Right cardiac atrium (tissue), 5 donors: ENCODE data around the gene MTUS2. TPM values are rescaled to one million over a fixed set of nuclear protein-coding genes. Genes with fewer than 3 reads are reported as not detected.
A peak's percentile ranks its signal among the peaks of the same experiment; 100 is the strongest.

Experiments
- ATAC-seq, 2 donors: fragments of 200-7000 bp; cut with Tn5 transposase; one replicate each; pipeline versions ENCODE4 v1.8.0 to v1.9.1; 2020; ENCODE audit warnings: moderate library complexity in 2 of 2, mild to moderate bottlenecking in 1 of 2
- DNase-seq, 3 donors: peaks; one replicate each; pipeline ENCODE4 v3.0.0-alpha.2; 2020
- H3K27ac ChIP-seq: one replicate; pipeline ENCODE4 v1.5.1; 2013; ENCODE audit warnings: mild to moderate bottlenecking, low read length, control low read depth, moderate library complexity
- H3K27me3 ChIP-seq: one replicate; pipeline ENCODE4 v1.6.1; 2013; ENCODE audit not compliant: control insufficient read depth, insufficient read depth
- H3K4me1 ChIP-seq: one replicate; pipeline ENCODE4 v1.6.1; 2013; ENCODE audit warnings: low read length; ENCODE audit not compliant: control insufficient read depth, insufficient read depth
- H3K4me3 ChIP-seq: one replicate; pipeline ENCODE4 v1.5.1; 2013; ENCODE audit warnings: low read length, control low read depth
- H3K9me3 ChIP-seq: one replicate; pipeline ENCODE4 v1.6.1; 2013; ENCODE audit warnings: low read length; ENCODE audit not compliant: control insufficient read depth
- WGBS: extraction: QIAGEN DNeasy Blood & Tissue Kit; methylation state at CpG from one replicate; pipeline ENCODE4 v1.1.7; 2013; 5-methylcytosine and 5-hydroxymethylcytosine counted together
- intact Hi-C, 4 donors: fragments of 100-400 bp; cut with DNase I; formaldehyde crosslinking; loops; one replicate each; pipeline versions ENCODE4 v1.11.0 to v1.14.0; 2022 to 2023
- polyA plus RNA-seq: library from polyadenylated mRNA; stranded (reverse); fragments of 200-250 nt; gene quantifications from one replicate; pipeline ENCODE4 v1.2.3, GENCODE V29; 2013
- total RNA-seq, 4 donors: library from RNA; stranded (reverse); fragmentation: NEBNext Ultra II Directional; extraction: Animal tissue kit (Norgen Biotek cat#: 25700); gene quantifications; one replicate each; pipeline ENCODE4 v1.2.1, GENCODE V29; 2021
- donor health status: healthy with polysubstance abuse.
- donor health status: DM: no; HTN: yes; CAD: no.
- donor health status: DM: no; HTN: no; CAD: no.
- donor health status: DM: no; HTN: yes; CAD: no; lungs with severe emphysema.
- donor health status: DM: yes; HTN: yes; CAD: no.

MTUS2 gene
- total and polyA plus RNA-seq, 5 donors: 25.9 to 139 (median 79.1) TPM

DNA sequence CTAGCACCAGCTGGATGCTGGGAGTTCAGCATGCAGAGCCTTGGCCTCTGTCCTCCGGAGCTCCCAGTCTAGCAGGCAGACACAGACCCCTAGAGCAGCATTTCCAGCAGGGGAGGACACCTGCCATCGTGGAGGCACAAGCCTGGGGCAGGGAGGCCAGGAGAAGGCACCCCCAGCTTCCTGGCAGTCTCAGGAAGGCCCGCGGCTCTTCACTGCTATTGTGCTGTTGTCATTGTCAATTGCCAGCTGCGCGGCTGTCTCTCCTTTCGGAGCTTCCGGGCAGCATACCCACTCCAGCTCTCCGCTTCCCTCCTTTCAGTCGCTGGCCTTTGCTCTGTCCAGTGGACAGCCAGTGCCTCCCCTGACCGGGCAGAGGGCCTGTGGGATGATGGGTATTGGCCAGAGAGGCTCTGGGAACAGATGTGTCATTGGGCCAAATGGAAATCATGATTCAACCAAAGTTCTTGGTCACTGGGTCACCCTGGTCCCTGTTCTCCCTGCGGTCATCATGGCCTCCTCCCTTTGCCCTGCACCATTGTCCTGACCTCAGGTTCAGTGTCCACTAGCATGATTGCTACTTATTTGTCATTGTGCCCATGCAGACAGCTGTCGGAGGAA lies 682.4 kb downstream of the MTUS2 start:
- no peak for DNase-seq
- no peak for ATAC-seq
- intact Hi-C loops: loop anchor here in 1 of 4 donors (10.0 kb wide), 1 partner anchor 342 kb away; no protein-coding TSS in a partner anchor
- Histone ChIP-seq H3K27ac (no peak overlapping the region), H3K4me3 (no peak overlapping the region), H3K9me3 (no peaks in the 10 kb centered on the region), H3K4me1 (no peaks in the 10 kb centered on the region), H3K27me3 (no peaks in the 10 kb centered on the region)
- WGBS: 83% methylated on average over 13 of the region's 13 CpGs

DNA sequence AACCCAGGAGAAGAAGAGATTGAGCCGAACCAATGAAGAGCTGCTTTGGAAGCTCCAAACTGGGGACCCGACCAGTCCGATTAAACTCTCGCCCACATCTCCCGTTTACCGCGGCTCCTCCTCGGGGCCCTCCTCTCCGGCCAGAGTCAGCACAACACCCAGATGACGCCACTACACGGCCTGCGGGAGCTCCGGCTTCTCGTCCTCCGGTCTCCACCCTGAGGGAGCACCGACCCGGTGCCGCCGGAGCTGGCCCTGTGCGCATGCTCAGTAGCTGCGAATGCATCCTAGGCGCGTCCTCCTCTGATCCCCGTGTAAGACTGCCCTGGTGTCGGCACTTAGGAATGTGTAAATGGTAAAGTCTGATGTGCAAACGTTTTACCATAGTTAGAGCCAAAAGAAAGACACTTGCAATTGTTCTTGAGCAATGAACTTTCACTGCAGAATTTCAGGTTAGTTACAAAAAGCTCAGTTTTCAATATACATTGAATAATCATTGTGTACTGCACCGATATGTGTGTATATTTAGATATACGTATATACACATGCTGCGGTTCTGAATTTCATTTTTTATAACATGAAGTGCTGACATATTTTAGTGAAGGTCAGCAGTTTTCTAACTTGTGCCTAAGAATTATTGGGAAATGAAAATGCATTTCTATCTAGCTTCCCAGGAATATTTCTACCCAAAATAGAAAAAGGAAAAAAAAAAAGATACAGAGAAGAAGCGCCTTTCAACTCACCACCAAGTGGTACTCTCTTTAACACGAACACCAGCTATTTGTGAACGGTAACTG lies 683.1 kb downstream of the MTUS2 start:
- 57% methylated on average over 32 of the region's 32 CpGs for WGBS
- ATAC-seq (peak in 1 of 2 donors; percentile 36), DNase-seq (peak in 2 of 3 donors; percentile 46 to 78)
- no peaks in the 10 kb centered on the region for H3K9me3 ChIP-seq
- no peak overlapping the region for H3K27ac ChIP-seq
- no peaks in the 10 kb centered on the region for H3K27me3 ChIP-seq
- intact Hi-C loops: loop anchor here in 1 of 4 donors (10.0 kb wide), 1 partner anchor 342 kb away; no protein-coding TSS in a partner anchor
- H3K4me3 ChIP-seq: no peak overlapping the region
- no peaks in the 10 kb centered on the region for H3K4me1 ChIP-seq

DNA sequence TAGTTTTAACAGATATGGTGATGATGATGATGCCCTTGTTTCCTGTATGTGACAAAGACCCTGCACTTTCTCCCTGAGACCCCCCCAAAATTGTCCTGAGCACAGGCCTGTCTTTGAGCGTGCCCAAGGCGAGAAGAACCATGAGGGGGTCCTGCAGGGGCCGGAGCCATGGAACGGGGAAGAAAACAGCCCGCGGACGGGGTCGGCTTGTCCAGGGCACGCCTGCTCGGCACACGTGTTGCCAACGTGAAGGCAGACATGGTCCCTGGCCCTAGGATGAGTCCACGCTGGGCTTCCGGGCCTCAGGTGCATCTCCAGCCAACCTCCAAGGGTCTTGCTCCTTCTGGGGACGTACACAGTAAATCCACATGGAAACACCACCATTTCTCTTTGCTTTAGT lies 684.6 kb downstream of the MTUS2 start:
- H3K9me3 ChIP-seq: no peaks in the 10 kb centered on the region
- intact Hi-C loops: loop anchor here in 3 of 4 donors (5.0 to 10.0 kb wide), 4 partner anchors 203 to 613 kb away; no protein-coding TSS in a partner anchor
- no peaks in the 10 kb centered on the region for H3K4me1 ChIP-seq
- no peak for DNase-seq
- no peaks in the 10 kb centered on the region for H3K27me3 ChIP-seq
- no peak for ATAC-seq
- H3K27ac ChIP-seq: no peak overlapping the region
- no peak overlapping the region for H3K4me3 ChIP-seq
- WGBS: 94% methylated on average over 15 of the region's 15 CpGs

GRCh38 chr13:29505511-29505910 lies 685.4 kb downstream of the MTUS2 start:
- Histone ChIP-seq H3K9me3 (no peaks in the 10 kb centered on the region), H3K27me3 (no peaks in the 10 kb centered on the region), H3K27ac (no peak overlapping the region), H3K4me3 (no peak overlapping the region), H3K4me1 (no peaks in the 10 kb centered on the region)
- no peak for ATAC-seq
- intact Hi-C loops: loop anchor here in 3 of 4 donors (5.0 to 10.0 kb wide), 4 partner anchors 202 to 612 kb away; no protein-coding TSS in a partner anchor
- 81% methylated on average over 17 of the region's 17 CpGs for WGBS
- DNase-seq: no peak

DNA sequence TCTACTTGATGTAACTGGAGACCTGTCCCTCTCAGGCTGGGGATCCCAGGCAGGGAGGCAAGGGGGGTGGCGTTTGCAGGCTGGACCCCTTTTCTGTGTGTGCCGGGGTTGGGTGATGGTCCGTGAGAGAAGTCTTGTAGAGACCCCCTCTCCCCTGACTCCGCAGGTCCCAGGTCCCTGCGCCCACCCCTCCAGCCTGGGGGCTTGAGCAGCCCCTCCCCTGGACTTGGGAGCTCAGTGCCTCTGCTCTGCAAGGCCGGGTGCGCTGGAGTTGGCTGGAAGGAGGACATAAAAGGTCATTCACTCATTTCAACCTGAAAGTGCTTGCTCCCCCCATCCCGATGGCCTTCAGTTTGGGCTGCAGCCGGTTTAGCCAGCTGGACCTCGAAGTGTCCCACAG lies 685.8 kb downstream of the MTUS2 start:
- DNase-seq (no peak), ATAC-seq (no peak)
- H3K27ac ChIP-seq: no peak overlapping the region
- intact Hi-C loops: loop anchor here in 3 of 4 donors (5.0 to 10.0 kb wide), 4 partner anchors 201 to 611 kb away; no protein-coding TSS in a partner anchor
- H3K4me1 ChIP-seq: no peaks in the 10 kb centered on the region
- 78% methylated on average over 10 of the region's 10 CpGs for WGBS
- H3K4me3 ChIP-seq: no peak overlapping the region
- no peaks in the 10 kb centered on the region for H3K27me3 ChIP-seq
- H3K9me3 ChIP-seq: no peaks in the 10 kb centered on the region

GRCh38 chr13:29507356-29507755 lies 687.2 kb downstream of the MTUS2 start:
- WGBS: 59% methylated on average over 14 of the region's 14 CpGs
- Histone ChIP-seq H3K4me1 (no peaks in the 10 kb centered on the region), H3K9me3 (no peaks in the 10 kb centered on the region), H3K27ac (no peak overlapping the region), H3K4me3 (no peak overlapping the region), H3K27me3 (no peaks in the 10 kb centered on the region)
- no peak for DNase-seq
- intact Hi-C loops: loop anchor here in 3 of 4 donors (5.0 to 10.0 kb wide), 4 partner anchors 200 to 610 kb away; no protein-coding TSS in a partner anchor
- peak; percentile 2 to 8 for ATAC-seq

GRCh38 chr13:29508130-29508875 lies 688.2 kb downstream of the MTUS2 start:
- Histone ChIP-seq H3K27me3 (no peaks in the 10 kb centered on the region), H3K4me1 (no peaks in the 10 kb centered on the region), H3K27ac (peak overlapping the region; percentile 3), H3K4me3 (no peak overlapping the region), H3K9me3 (no peaks in the 10 kb centered on the region)
- intact Hi-C loops: loop anchor here (2.0 to 10.0 kb wide), 5 partner anchors 199 to 609 kb away; no protein-coding TSS in a partner anchor
- ATAC-seq (peak; percentile 83 to 84), DNase-seq (peak; percentile 86 to 95 (median 95))
- WGBS: 22% methylated on average over 16 of the region's 16 CpGs

- Histone ChIP-seq H3K27me3 (no peaks in the 10 kb centered on the region), H3K4me1 (no peaks in the 10 kb centered on the region), H3K27ac (no peak overlapping the region), H3K4me3 (no peak overlapping the region), H3K9me3 (no peaks in the 10 kb centered on the region)
- DNase-seq (no peak), ATAC-seq (peak in 1 of 2 donors; percentile 6)
- intact Hi-C loops: loop anchor here (2.0 to 10.0 kb wide), 5 partner anchors 198 to 608 kb away; no protein-coding TSS in a partner anchor
- 63% methylated on average over 4 of the region's 4 CpGs for WGBS
Measured at GRCh38 chr13:29508876-29509252, 688.7 kb downstream of the MTUS2 start.

DNA sequence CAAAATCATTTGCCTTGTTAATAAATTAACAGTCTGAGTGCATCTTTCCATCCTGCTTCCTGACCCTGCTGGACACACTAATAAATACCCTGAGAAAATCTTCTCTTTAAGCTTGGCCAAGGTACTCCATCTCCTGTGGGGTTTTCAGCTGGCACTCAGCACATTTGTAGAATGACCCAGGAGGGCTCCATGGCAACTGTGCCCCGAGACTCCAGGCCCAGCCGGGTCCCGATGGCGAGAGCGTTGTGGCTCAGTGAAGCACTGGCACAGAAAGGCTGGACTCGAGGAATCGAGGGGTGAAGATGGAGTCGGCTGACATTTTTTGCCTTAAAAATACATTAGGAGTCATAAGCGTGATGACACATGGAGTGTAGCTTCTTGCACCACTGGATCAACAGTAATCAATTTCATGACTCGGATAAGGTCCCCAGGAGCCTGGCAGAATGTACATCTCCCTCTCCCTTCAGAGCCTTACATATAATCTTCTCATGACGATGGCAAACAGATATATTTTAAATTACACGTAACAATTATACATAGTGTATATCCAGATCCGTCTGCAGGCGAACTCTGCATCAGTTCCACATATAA lies 690.0 kb downstream of the MTUS2 start:
- intact Hi-C loops: loop anchor here (2.0 to 10.0 kb wide), 5 partner anchors 197 to 607 kb away; no protein-coding TSS in a partner anchor
- no peak overlapping the region for H3K4me3 ChIP-seq
- no peaks in the 10 kb centered on the region for H3K27me3 ChIP-seq
- DNase-seq (no peak), ATAC-seq (no peak)
- no peaks in the 10 kb centered on the region for H3K9me3 ChIP-seq
- no peaks in the 10 kb centered on the region for H3K4me1 ChIP-seq
- WGBS: 93% methylated on average over 14 of the region's 14 CpGs
- no peak overlapping the region for H3K27ac ChIP-seq

DNA sequence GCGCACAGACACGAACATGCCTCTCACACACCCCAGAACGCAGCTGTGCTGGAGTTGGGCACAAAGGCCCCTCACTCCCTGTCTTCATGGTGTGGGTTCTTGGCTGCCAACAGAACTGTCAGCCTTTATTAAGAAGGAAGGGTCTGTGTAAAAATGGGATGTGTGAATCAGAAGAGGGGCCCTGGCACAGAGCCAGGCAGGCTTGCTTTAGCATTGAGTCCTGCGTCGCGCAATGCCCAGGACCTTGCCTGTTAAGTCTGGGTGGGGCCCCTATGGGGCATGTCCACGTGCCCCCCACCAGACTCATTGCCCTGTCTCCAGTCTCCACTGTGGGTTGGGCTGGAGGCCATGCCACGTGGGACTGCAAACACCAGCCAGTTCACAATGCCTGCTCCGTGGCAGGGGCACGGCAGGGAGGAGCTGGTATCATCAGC lies 690.5 kb downstream of the MTUS2 start:
- DNase-seq (peak in 1 of 3 donors; percentile 56), ATAC-seq (no peak)
- Histone ChIP-seq H3K4me1 (no peaks in the 10 kb centered on the region), H3K9me3 (no peaks in the 10 kb centered on the region), H3K27me3 (no peaks in the 10 kb centered on the region), H3K27ac (no peak overlapping the region), H3K4me3 (no peak overlapping the region)
- intact Hi-C loops: loop anchor here in 1 of 4 donors (5.0 kb wide), 1 partner anchor 607 kb away; no protein-coding TSS in a partner anchor
- WGBS: 91% methylated on average over 10 of the region's 10 CpGs
